Measurements from ENCODE around the gene PRKN.
A peak's percentile ranks its signal among the peaks of the same experiment; 100 is the strongest.

PRKN gene

DNA sequence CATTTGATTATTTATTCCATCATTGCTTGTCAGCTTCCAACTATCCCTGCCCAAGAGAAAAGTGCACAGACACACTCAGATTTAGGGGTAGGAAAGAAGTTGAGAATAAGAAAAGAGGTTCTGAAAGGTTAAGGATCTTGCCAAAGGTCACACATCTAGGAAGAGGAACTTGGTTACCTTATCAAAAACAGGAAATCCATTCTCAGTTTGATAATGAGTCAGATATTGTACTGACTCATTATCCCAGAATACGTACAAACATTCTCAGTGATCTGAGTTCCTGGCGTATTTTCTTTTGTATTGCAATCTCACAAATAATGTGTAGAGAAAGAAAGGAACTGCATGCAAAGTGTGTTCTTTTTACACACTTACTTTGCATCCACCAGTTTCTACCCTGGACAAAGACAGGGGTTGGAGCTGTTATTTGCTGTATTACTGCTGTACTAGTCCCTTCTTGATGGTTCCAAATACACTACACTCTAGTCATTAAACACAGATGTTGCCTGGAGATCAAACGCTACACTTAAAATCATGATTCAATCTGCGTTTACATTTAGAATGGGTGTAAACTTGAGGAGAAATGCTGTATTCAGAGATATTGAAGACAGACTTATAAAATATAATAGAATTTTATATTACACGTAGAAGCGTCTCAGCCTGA, 545.7 kb downstream of the PRKN start:
- peak; percentile 3 for DNase-seq (ENCODE audit: low read depth)

DNA sequence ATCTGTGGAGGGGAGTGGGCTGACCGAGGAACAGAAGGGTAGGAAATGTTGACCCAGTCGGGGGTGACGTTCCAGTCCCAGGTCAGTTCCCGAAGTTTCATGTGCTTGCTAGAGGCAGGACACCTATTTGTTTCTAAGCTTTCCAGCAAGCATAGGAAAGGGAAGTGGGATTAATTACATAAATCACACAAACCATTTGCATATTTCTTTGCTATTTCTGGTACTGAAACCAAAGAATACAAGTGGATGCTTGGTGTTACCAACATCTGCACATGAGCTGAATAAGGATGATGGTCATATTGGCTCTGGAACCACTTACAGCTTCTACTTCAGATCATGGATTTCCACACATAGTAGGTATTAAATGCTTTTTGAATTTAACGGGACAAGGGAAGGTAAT, 546.5 kb downstream of the PRKN start:
- no peak for DNase-seq (ENCODE audit: low read depth)

DNA sequence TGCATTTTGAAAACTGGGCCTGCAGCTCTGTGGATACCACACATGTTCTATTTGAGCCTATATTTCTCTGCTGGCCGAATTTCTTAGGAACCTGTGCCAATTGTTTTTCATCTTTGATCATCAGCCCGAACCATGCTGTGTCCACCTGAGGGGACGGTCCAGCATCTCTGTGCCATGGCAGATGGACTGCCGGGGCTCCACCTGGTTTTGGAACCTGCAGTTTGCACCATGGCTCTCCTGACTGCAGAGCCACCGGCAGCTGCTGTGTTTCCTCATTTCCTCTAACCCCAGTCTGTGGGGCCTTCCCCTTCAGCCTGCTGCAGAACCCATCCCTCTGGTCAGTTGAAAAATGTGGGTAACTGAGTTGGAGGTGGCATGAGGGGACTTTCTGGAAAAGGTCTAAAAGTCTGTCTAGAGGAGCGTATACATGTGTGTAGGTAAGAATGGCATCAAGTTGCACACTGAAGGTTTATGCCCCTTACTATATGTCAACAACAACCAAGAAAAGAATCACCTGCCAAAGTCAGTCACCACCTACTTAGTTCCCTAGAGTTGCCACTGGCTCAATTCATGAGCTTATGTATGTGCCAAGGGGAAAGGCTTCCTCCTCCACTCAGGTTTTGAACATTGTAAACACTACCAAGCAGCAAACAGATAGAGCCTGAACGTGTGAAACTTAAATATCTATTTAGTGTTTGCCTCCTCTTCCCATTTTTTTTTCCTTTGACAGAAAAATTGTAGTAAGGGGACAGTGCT, 548.2 kb downstream of the PRKN start:
- DNase-seq (ENCODE audit: low read depth) = no peak

DNA sequence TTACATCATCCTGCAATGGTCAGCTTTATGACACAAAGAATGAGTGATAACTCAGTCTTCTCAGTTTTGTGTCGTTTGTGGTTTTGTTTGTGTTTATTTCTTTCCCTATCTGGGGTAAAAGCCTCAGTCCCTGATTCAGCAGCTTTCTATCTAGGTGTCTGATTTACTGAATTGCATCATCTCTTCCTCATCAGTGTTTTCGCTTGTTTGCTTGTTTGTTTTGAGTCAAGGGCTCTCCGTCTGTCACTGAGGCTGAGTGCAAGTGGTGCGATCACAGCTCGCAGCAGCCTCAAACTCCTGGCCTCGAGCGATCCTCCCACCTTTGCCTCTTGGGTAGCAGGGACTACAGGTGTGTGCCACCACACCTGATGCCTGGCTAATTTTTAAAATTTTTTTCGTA, 548.9 kb downstream of the PRKN start:
- DNase-seq (ENCODE audit: low read depth) = no peak

DNA sequence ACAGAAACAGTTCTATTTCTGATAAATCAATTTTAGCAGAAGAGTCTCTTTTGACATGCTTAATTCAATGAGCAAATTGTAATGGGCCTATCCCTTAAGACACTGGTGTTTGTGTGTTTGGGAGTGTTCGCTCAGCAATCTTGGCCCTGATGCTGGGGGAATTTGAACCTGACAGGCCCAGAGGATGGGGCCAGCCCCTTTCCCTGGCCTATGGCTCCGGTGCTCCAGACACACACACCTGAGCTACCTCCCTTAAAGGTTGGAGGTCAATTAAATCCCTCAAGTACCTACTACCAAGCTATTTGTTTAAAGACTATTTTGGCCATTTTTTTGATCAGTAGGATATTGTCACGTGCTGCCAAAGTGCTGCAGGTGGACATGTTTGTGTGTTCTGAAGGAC, 549.3 kb downstream of the PRKN start:
- DNase-seq (ENCODE audit: low read depth) = no peak

DNA sequence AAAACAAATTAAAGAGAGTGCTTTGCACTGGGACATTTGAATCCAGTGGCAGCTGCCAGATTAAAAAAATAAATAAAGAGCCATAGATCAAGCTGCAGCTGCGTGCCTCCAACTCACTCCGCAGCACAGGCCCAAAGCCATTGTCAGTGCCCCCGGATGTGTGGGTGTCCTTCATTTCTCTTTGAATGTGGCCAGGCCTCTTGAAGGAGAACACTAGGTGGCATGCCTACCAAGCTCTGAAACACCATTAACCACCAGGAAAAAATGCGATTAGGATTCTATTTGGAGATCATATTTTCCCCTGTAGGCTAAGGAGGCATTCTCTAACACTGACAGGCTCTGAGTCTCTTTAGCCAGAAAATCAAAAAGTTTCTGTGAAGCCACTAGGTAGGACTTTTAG, 549.8 kb downstream of the PRKN start:
- no peak for DNase-seq (ENCODE audit: low read depth)

DNA sequence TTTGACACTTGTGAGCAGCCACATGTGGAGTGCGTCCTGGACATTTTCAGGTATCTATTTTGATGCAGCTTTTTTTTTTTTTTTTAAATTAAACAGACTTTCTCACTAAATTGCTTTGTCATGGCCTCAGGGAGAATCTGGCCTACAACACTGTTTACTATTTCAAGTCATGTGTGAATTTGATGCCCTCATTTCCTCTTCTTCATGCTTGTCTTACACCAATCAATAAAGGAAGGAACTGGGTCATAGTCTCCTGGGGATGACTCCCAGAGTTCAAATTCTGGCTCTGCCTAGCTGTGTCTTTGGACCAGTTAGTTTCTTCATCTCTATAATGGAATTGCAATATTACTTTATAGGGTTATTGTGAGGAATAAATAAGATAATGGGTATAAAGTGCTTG, 554.1 kb downstream of the PRKN start:
- no peak for DNase-seq (ENCODE audit: low read depth)

DNA sequence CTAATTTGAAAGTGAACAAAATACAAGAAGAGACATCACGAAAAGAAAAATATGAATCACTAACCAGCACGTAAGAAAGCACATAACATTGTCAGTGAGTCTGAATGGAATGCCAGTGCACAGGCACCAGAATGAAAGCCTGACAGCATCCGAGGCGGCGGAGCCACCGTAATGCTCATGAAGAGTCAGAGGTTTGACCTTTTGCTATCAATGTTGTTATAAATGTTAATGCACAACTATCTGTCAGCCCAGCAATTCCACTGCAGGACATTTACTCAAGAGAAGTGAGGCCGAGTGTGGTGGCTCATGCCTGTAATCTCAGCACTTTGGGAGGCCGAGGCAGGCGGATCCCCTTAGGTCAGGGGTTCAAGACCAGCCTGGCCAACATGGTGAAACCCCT, 562.1 kb downstream of the PRKN start:
- DNase-seq (ENCODE audit: low read depth) = no peak

DNA sequence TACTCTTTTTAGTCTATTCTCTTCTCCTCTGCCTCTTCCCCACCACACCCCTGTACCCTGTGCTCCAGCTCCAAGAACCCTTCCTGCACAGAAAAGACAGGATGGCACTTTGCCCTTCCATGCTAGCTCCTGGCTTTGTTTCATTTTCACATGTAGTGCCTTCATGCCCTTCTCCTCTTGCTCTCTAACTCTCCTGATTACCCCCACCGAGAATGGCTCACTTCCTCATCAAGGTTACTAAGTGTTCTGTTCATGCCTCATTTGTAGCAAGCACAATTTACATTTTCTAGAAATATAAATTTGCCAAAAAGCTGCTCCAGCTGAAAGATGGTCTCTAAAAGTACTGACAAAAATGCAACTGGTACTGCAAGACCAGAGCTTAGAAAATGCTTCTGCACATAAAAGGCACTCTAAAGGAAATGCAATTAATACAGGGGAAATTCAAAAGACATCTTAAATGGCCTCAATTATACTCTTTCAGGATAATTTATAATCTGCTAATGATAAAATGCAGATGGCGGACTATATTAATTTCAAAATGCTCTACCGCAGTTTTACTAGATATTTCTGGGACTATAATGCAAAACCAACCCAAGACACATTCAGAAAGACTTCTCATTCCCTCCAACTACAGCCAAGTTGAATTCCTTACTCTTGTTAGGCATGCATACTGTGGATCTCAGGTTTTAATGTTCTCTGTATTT, 570.2 kb downstream of the PRKN start:
- DNase-seq (ENCODE audit: low read depth) = no peak

DNA sequence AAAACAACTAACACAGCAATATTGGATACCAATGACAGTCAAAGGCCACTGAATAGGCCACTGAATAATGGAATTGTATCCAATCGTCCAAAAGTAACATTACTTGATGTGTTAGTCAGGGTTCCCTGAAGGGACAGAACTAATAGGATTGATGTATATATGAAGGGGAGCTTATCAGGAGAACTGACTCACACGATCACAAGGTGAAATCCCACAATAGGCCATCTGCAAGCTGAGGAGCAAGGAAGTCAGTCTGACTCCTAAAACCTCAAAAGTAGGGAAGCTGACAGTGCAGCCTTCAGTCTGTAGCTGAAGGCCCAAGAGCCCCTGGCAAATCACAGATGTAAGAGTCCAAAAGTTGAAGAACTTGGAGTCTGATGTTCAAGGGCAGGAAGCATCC, 571.4 kb downstream of the PRKN start:
- DNase-seq (ENCODE audit: low read depth) = no peak

DNA sequence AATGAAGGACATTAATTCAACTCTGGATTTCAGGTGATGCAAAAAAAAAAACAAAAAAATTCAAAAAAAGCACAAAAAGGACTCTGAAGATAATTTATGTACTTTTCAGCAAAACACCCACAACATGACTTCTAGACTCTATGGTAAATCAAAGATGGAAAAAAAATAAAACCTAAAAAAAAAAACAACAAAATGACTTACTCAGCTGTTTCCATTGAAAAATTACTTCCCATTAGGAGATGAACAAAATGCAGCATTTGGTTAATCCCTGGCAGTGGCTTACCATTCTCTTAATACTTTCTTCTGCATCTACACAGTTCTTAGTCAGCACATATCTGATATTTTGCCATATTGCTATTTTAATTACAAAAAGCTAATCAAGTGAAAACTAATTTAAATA, 572.6 kb downstream of the PRKN start:
- DNase-seq (ENCODE audit: low read depth) = no peak

DNA sequence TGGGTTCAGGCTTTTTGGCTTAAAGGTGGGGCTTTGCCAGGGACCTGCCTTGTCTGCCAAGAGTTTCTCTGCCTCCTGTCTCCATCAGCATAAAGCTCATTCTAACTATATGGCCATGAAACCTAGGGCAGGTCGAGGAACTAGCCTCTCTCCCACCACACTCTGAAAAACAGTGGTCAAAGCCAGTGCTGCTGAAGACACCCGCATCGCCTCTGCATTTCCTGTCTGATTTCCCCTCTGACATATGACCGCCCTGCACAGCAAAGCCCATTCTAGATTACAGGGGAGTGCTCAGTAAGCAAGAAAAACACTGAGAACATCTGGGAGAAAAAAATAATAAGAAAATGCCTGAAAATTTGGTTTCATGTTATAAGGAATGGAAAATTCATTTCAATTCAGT, 573.6 kb downstream of the PRKN start:
- no peak for DNase-seq (ENCODE audit: low read depth)

DNA sequence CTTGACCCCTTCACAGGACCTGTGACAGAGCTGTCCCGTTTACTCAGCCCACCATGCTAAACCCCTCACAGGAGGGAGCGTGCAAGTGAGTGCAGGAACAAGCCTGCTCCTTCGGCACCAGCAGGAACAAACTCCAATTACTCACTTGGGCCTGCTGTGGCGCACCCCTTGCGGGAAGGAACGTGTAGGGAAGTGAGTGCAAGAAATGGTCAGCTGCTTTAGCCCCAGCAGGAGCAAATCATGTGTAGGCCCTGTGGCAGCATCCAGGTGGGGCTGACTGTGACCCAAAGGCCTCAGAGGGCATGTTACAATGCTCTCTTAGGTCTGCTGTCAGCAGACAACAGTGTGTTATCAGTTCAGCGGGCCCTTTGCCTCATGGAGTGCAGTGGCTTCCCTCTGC, 574.4 kb downstream of the PRKN start:
- DNase-seq (ENCODE audit: low read depth) = no peak

DNA sequence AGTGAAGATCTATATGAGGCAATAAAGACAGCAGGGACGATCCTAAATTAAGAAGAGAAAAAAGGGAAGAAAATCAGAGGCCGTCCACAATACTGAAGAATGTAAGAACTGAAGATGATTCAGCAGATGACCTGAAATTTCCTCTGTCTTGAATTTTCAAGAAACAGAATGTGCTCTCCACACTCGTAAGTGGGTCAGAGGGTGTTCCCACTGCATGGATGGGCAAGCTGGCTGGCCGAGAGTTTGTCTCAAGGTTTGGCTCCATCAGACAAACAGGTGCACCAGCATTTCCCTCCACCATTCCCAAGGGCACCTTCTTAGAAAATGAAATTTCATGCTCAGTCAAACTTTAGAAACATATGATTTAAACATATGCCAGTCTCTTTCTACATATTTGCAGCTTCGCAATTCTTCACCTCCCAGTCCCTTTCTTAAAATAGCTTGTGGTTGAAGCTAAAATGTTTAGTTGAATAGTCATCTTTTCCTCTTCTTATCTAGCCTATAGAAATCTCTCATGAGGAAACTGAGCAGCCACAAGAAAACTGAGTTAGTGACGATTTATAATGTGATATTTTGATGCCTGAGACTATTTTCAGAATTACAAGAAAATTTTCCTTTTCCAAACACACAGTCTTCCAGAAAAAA, 576.4 kb downstream of the PRKN start:
- peak; percentile 1 for DNase-seq (ENCODE audit: low read depth)

DNA sequence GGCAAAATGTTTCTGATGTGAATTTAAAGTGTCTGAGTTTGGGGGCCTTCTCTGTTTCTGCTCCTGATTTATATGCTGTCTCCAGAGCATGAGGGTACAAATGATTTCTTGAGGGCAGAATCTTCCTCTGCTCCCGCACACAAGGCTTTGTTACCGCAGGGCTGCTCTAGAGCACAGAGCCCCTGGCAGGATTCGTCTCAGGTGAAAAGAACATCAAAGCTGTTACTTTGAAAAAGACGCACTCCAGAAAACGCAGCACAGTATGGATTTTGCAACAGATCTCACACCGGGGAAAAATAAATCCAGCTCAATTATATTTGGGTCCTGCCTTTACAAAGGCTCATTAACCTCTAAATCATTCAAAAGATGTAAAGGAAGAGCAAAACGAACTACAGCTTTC, 577.3 kb downstream of the PRKN start:
- DNase-seq (ENCODE audit: low read depth) = no peak

DNA sequence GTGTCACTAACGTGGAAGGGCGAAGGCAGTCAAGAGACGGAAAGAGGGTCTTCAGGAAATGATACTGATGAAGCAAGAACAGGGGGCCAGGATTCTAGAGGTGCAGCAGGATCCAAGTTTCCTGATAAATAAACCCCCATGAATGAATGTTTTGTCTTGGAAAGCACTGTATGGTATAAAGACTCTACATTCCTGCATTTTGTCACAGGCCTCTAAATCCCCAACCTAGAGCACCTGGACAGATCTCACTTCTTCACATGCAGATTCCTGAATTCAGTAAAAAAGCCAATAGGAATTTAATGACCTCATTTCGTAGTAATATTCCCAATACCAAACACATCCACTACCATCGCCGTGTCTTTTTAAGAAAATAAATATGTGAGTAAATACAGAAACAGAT, 577.8 kb downstream of the PRKN start:
- DNase-seq (ENCODE audit: low read depth) = no peak

DNA sequence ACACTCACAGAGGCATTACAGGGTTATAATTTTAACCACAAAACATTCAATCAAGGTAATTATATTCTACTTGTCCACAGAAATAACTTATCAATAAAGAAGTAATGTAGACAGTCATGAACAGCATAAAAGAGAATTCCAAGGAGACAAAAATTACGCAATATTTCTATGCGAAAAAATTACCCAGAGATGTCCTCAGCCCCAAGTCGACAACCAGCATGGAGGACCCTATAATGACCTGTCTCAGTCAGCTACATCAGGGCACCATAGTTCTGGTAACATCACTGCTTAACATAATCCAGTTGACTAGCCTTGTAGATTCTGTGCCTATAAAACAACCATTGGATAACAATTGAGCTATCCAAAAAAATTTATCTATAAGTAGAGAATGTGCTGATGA, 579.8 kb downstream of the PRKN start:
- no peak for DNase-seq (ENCODE audit: low read depth)

DNA sequence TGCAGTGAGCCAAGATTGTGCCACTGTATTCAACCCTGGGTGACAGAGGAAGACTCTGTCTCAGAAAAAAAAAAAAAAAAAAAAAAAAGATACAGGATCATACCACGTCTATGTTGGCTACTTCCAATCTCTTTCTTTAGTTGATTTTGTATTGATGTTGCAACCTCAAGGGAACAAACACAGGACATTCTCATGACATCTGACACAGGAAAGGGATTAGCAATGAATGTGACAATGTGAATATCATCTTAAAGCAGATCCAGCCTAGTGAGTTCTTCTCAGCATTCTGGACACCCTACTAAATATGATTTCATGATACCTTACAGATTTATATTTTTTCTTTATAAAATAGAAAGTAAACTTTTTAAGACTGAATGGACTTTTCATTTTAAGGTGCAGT, 580.3 kb downstream of the PRKN start:
- no peak for DNase-seq (ENCODE audit: low read depth)

DNA sequence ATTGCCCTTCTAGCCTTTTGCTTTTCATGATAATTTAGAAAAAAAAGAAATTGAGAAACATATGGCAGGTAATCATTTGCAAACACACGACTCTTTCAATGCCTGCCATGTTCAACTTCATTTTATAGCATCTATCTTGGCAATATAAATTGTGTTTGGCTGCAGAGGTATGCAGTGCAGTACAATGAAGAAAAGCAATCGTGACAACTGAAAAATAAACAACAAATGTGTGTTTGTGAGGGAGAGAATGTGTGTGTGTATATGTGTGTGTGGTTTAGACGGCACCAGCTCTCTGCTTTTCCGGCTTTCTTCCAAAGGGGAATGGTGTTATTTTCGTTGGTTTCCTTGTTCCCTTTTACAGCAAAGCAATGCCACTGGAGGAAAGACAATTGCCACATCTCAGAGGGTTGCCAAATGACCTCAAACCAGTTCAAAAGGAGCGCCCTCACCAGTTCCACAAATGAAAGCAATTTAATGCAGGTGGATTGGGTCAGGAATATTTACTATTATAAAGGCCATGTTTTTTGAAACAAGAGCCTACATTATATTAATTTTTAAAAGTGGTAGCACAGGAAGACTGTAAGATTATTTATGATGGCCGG, 587.2 kb downstream of the PRKN start:
- no peak for DNase-seq (ENCODE audit: low read depth)

DNA sequence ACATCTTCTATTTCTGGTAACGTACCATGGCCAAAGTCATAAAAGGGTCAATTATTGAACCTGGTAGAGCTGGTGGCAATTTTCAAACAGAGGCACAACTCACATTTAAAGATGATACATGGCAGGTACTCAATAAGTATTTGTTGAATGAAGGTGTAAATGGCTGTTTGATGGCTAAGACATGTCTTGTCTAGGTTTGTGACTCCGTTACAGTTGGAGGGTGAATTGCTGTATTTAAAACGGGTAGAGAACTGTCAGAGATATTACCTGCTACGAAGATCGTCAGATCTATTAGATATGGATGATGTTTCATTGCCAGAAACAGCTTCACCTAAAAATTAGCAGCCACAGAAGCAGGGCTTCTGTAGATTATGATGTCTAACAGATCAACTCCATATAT, 601.9 kb downstream of the PRKN start:
- no peak for DNase-seq (ENCODE audit: low read depth)

DNA sequence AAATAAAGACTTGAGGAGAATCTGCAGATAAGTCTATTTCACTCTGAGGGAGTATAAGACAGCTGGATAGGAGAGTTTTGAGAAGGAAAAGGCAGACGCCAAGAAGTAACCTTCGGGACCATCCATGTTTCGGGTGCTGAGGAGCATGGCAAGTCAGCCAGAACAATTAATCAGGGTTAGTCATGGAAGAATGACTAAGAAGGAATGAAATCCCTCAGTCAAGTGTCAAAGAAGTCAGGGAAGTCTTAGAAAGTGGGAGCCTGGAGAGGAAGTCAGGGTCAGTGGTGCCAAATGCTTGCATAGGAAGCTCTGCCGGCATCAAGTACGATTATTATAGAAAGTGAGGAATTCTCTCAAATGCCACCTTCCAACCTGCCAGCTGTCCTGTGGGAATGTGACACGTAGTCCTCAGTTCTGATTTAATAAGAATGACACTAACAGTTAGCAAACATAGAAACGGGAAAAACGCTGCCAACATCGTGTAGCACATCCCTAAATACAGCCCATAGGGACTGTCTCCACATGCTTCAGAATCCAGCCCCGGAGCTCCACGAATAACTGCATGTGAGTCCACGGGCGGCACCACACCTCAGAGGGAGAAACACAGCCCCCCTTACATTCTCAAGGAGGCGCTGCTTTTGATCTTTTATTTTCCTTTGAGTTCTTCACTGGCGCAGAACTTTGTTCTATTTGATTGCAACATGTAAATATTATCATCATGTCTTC, 602.7 kb downstream of the PRKN start:
- DNase-seq (ENCODE audit: low read depth) = no peak

DNA sequence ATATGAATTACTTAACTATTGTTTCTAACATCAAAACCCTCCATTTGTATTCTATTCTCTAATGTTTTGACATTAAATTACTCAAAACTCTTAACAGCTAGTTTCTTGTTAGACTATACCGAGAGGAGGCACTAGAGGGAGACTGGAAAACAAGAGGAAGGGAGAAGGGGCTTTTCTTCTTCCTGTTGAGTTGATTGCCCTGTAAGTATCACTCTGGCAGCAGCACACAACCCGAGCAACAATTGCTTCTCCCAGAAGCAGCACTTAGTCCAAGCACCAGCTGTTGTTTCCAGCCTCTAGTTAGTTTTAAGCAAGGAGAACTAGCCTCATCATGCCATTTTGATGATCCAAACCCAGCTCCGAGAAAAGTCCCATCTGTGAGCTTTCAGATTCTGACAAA, 603.8 kb downstream of the PRKN start:
- no peak for DNase-seq (ENCODE audit: low read depth)

Data from ELR (cell line).